ENCODE results near the gene KCNIP4.

The KCNIP4 gene

GRCh38 chr4:21045119-21045518 is 903.5 kb downstream of the KCNIP4 start:
- no peak for DNase-seq (ENCODE audit: low read depth)

- no peak for DNase-seq (ENCODE audit: low read depth)
These were observed 906.9 kb downstream of the KCNIP4 start for GRCh38 chr4:21041708-21042107.

GRCh38 chr4:21034728-21035127 is 913.8 kb downstream of the KCNIP4 start:
- DNase-seq (ENCODE audit: low read depth), result no peak

DNA sequence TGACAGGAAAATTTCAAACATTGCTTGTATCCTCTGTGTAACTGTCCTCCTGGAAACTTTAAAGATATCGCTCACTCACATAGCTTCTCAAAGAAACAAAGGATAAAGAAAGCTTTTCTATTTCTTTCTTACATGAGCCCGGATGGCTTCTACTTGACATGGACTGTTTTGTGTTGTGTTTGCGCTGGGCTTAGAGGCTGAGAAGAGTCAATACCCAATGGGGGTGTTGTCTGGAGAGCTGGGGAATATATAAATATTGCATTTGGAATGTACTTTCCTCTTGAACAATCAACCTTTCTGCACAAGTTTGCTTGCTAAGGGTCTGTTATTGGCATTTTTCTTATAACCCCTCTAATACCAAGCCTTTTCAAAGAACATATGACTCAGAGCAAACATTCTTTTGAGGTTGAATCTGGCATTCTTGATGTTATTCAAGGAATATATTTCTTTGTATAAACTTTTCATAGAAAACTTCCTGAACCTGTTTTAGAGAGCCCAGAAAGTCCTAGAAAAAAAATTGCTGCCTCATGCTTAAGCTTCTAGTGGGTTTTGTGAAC is 916.4 kb downstream of the KCNIP4 start:
- DNase-seq (ENCODE audit: low read depth), result no peak

DNA sequence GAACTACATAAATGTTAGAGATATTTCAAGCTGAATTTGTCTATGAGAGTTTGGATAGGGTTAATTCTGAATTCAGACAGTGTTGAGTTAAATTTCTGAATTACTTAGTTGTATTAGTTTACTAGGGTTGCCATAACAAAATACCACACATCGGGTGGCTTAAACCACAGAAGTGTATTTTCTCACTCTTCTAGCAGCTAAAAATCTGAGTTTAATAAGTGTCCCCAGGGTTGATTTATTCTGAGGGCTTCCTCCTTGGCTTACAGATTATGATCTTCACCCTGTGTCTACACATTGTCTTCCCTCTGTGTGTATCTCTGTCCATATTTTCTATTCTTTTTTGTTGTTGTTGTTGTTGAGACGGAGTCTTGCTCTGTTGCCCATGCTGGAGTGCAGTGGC is 929.8 kb downstream of the KCNIP4 start:
- no peak for DNase-seq (ENCODE audit: low read depth)

- DNase-seq (ENCODE audit: low read depth), result no peak
These were observed 935.1 kb downstream of the KCNIP4 start for GRCh38 chr4:21013501-21013900.

- no peak for DNase-seq (ENCODE audit: low read depth)
These were observed 935.7 kb downstream of the KCNIP4 start for GRCh38 chr4:21012851-21013331.

DNA sequence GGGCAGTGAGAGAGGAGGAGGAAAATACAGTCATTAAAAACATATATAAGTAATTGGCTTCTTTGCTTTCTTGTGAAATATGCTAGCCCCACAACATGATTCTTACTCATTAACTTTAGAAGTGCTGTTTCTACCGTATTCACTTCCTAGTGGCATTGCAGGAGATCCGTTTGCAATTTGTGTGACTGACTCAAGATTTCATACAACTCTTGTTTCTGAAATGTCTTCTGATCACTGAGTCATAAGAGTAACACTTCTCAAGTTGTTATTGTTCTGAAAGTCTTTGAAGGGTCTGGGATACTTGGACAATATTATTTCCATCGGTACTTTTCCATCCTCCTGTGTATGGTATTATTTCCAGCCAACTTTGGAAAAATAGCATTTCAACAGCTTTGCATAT is 937.5 kb downstream of the KCNIP4 start:
- DNase-seq (ENCODE audit: low read depth), result no peak

DNA sequence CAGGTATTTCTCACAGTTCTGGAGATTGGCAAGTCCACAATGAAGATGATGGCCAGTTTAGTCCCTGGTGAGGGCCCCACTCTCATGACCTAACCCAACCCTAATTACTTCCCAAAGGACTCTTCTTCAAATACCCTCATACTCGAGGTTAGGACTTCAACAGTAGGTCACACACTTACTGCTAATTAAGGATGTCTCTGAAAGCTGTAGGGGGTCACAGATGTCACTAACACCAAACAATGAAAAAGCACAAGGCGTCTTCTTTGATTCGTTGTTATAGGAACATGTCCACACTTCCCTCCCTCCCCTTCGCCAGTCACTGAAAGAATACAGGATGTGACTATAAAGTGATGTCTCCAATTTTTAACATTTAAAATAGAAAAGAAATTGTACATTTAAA is 938.6 kb downstream of the KCNIP4 start:
- DNase-seq (ENCODE audit: low read depth), result no peak

GRCh38 chr4:21005647-21006046 is 942.9 kb downstream of the KCNIP4 start:
- DNase-seq (ENCODE audit: low read depth), result no peak

GRCh38 chr4:21002976-21003375 is 945.6 kb downstream of the KCNIP4 start:
- no peak for DNase-seq (ENCODE audit: low read depth)

GRCh38 chr4:21002286-21002685 is 946.3 kb downstream of the KCNIP4 start:
- no peak for DNase-seq (ENCODE audit: low read depth)

DNA sequence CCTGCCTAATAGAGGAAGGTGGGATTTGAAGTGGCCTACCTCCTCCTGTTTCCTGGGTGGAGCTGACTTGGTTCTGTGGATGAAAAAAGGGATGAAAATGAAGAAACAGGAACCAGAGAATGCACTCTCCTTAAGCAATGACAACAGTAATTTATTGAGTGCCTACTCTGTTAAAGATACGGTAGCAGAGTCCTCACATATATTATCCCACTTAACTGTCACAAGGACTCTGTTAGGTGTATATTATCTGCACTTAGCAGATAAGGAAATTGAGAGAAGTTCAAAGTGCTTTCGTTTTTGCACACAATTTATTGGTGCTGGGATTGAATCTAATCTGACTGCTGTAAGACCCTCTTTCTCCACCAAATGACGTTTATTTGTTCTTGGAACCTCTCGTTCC is 947.1 kb downstream of the KCNIP4 start:
- no peak for DNase-seq (ENCODE audit: low read depth)

- no peak for DNase-seq (ENCODE audit: low read depth)
These were observed 950.7 kb downstream of the KCNIP4 start for GRCh38 chr4:20997886-20998285.

DNA sequence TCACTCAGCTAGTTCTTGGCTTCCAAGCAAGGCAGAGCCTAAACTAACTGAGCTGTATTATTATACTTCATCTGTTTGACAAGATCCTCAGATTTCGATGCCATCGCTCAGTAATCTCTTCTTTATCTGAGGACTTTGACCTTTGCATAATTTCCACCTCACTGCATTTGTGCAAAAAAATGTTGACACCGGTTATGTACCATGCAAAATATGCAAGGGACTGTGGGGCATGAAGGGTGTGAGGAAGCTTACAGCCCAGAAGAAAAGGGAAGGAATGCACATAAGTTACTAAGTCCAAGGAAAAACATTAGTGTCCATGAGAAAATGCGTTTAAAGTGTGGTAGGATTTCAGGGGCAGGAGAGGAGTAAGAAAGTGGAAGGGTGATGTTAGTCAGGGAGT is 953.0 kb downstream of the KCNIP4 start:
- no peak for DNase-seq (ENCODE audit: low read depth)

DNA sequence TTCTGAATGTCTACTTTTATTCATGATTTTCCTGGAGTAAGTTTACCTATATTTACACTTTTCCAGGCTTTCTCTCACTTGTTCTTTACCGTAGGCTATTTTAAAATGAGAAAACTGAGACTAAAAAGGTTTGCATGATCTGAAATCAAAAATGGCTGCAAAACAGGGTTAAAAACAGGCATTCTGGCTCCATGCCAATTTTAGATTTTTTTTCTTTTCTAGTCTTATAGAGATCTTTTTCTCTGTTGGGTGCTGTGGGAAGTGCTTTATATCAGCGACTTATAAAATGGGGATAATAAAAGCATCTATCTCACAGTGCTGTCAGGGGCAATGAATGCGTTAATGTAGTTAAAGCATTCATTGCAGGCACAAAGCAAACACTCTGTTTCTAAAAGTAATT is 953.6 kb downstream of the KCNIP4 start:
- no peak for DNase-seq (ENCODE audit: low read depth)

GRCh38 chr4:20992002-20992401 is 956.6 kb downstream of the KCNIP4 start:
- DNase-seq (ENCODE audit: low read depth), result no peak

- DNase-seq (ENCODE audit: low read depth), result no peak
These were observed 961.4 kb downstream of the KCNIP4 start for GRCh38 chr4:20987191-20987590.

DNA sequence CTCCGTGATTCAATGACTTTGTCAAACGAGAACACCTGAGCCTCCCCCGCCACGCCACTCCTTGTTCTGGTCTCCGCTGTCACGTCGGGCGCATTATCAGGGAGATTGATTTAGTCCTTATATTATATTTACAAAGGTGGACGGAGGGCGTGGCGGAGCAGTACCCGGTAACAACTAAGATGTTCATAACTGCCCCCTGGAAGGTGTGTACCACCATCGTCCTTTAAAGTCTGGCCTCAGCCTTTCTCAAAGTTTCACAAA is 964.1 kb downstream of the KCNIP4 start:
- DNase-seq (ENCODE audit: low read depth), result no peak

- DNase-seq (ENCODE audit: low read depth), result no peak
These were observed 964.6 kb downstream of the KCNIP4 start for GRCh38 chr4:20983763-20984575.

GRCh38 chr4:20982544-20982943 is 966.0 kb downstream of the KCNIP4 start:
- no peak for DNase-seq (ENCODE audit: low read depth)

GRCh38 chr4:20960291-20960690 is 988.3 kb downstream of the KCNIP4 start:
- DNase-seq (ENCODE audit: low read depth), result no peak

DNA sequence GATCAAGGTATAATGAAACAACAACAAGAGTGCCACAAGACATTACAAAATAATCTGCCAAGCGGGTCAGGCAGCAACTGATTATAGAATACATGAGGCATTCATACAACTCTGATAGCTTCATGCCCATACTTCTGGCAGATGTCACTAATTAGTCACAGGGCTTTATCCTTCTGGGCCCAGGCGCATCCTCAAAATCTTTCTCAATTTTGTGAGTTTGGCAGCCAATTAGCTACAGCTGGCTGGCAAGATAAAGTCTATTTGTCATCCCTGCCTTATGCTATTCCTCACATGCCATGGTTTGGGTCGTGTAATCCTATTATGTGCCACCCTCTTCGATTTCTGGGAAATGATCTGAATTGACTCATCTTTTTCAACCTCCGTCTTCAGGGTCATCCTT is 994.0 kb downstream of the KCNIP4 start:
- no peak for DNase-seq (ENCODE audit: low read depth)

DNA sequence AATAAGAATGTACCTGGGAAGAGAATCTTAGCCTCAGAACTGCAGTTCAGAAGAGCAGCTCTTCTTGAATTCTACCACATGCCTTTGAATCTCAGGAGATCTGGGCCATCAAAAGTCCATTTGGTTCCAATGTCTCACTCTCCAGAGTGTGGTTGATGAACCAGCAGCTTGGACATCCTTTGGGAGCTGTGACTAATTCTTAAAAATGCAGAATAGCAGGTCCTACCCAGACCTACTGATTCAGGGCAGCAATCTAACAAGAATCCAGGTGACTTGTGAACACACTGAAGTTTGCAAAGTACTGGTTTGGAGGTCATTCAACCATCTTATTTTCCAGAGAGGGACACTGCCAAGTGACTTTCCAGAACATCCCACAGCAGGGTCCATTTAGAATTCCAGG is 1003.6 kb downstream of the KCNIP4 start:
- DNase-seq (ENCODE audit: low read depth), result no peak
